K562 treated with DMSO at 1 percent for 48 hours (cell line): Measurements from ENCODE around the gene ZNF17. TPM values are rescaled to one million over a fixed set of nuclear protein-coding genes. Genes with fewer than 3 reads are reported as not detected.

ENCODE experiments used
- total RNA-seq: library from RNA; unstranded; fragments of 300-600 nt; gene quantifications from 2 replicates; pipeline ENCODE4 v1.2.3, GENCODE V29; 2022; ENCODE audit warnings: low replicate concordance; ENCODE audit errors: extremely low read depth

The ZNF17 gene
- total RNA-seq = not detected in 2 replicates

GRCh38 chr19:57410877-57411671 is at the start of gene ZNF17:
Gene ZNF17, plus strand, starts transcription at chr19:57411161. Its CDS starts 2,455 bp downstream, at chr19:57413616.

DNA sequence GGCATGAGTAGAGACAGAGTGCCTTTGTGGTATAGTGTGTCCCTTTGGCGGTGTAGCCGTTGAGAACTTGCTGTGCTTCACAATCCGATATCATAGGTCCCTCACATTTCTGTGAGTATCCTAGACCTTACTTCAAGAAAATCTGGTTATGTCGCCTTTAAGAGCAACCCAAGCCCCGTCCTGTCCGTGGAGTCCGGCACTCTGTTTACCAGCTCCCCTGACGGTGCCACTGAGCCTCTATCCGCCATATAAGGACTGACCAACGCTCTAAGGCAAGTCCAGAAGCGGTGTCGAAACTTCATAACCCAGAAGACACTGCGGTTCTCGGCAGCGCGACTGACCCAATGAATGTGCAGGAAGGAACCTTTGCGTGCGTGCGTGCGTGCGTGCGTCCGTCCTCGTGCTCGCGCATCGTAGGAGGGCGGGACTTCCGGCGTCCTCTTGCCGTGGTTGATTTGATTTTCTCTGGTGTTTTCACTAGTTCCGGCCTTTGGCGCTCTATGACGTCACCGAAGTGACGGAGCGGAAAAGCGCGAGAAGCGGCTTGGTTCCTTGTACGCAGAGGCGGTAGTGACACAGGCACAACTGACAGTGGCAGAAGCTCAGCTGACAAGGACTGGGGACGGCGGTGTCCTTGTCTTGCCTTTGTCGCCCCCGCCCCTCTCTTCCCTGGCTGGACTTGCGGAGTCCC is 47.8 kb upstream of the ZNF17 start, which contains the start of the genes TRAPPC2B and ZNF547:
Gene TRAPPC2B (plus strand): TSS at position 555 of the 691 bp plus-strand sequence. CDS start 1,283 bp downstream, outside the sequence.
Gene ZNF547 (plus strand): TSS at position 555 of the 691 bp plus-strand sequence. CDS start 5,005 bp downstream, outside the sequence.

DNA sequence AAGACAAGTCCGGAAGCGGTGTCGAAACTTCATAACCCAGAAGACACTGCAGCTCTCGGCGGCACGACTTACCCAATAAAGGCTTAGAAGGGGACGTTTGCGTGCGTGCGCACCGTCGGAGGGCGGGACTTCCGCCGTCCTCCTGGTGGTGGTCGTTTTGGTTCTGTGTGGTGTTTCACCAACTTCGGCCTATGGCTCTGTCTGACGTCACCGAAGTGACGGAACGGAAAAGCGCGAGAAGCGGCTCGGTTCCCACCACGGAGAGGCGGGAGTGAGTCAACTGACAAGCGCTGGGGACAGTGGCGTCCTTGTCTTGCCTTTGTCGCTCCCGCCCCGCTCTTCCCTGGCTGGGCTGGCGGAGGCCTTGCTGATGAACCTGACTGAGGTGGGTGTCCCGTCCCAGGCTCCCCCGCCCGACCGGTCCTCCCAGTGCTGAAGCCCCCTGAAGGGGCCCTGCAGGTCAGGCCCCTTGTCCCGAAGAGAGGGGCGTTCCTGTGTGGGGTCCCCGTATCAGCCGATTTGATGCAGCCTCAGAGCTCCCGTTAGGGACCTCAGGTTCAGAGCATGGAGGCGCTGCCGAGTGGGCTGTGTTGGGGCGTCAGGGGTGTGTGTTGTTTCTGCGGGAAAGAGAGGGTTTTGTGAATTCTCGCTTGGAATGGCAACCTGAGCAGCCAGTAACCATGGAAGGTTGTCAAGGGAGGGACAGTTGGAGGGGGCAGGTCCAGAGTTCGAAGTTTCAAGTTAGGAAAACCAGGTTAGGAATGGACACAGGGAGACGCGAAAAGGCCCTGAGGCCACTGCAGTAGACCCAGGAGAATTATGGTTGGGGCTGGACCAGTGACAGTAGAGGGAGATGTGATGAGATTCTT is 21.0 kb upstream of the ZNF17 start, which contains the start of gene ZNF548:
Gene ZNF548 (plus strand): TSS at position 125 of the 869 bp plus-strand sequence. CDS start 246 bp downstream, at position 371.

DNA sequence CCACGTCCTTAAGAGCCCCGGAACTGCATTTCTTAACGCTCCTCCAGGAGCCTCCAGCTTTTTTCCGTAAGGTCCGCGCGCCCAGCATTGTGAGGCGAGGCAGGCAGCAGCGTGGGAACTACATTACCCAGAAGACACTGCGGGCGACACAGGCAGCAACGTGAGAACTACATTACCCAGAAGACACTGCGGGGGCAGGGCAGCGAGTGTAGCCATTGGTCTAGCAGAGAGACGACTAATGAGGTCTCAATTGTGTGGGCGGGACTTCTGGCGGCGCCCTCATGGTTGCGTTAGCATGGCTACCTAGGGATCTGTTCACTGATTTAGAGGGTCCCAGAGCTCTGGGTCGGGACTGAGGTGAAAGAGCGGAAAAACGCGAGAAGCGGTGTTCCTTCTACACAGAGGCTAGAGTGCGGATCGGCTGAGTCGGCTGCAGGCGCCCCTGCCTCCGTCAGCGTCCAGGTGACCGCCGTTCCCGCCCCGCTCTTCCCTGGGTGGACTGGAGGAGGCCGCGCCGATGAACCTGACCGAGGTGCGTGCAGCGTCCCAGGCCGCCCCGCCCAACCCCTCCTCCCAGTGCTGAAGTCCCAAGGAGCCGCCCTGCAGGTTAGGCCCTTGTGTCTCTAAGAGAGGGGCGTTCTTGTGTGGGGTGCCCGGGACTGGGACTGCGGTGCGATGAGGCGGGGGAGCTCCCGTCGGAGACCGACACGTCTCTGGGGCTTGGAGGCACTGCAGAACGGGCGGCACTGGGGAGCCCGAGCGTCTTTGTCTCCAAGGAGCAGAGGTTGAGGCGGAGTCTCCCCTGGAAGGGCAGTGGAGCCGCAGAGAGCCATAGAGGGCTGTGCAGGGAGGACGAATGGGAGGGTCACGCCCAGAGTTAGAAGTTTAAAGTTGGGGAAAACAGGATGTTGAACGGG is 24.4 kb downstream of the ZNF17 start, which contains the start of gene ZNF749:
Gene ZNF749 (plus strand): TSS at position 264 of the 917 bp plus-strand sequence. CDS start 254 bp downstream, at position 518.

Other genes with a start within 250 kb of the ZNF17 start
- gene DUXA, start 243.7 kb upstream of the ZNF17 start, total RNA-seq = not detected in 2 replicates
- not detected in 2 replicates for gene ZNF264, start 219.7 kb upstream of the ZNF17 start, total RNA-seq
- not detected in 2 replicates for gene AURKC, start 180.1 kb upstream of the ZNF17 start, total RNA-seq
- gene ZNF805, start 170.5 kb upstream of the ZNF17 start, total RNA-seq = not detected in 2 replicates
- gene ZNF460, start 130.7 kb upstream of the ZNF17 start, total RNA-seq = not detected in 2 replicates
- not detected in 2 replicates for gene ZNF543, start 90.7 kb upstream of the ZNF17 start, total RNA-seq
- gene ZNF304, start 59.9 kb upstream of the ZNF17 start, total RNA-seq = not detected in 2 replicates
- not detected in 2 replicates for gene TRAPPC2B, start 47.6 kb upstream of the ZNF17 start, total RNA-seq
- gene ZNF547, start 47.6 kb upstream of the ZNF17 start, total RNA-seq = not detected in 2 replicates
- gene ZNF548, start 21.3 kb upstream of the ZNF17 start, total RNA-seq = not detected in 2 replicates
- gene ZNF749, start 24.2 kb downstream of the ZNF17 start, total RNA-seq = not detected in 2 replicates
- gene VN1R1, start 46.0 kb downstream of the ZNF17 start, total RNA-seq = not detected in 2 replicates
- gene ZNF772, start 66.4 kb downstream of the ZNF17 start, total RNA-seq = not detected in 2 replicates
- not detected in 2 replicates for gene ZNF419, start 76.6 kb downstream of the ZNF17 start, total RNA-seq
- not detected in 2 replicates for gene ZNF773, start 88.8 kb downstream of the ZNF17 start, total RNA-seq
- gene ZNF549, start 116.2 kb downstream of the ZNF17 start, total RNA-seq = not detected in 2 replicates
- not detected in 2 replicates for gene ZNF550, start 148.7 kb downstream of the ZNF17 start, total RNA-seq
- not detected in 2 replicates for gene ZNF416, start 167.8 kb downstream of the ZNF17 start, total RNA-seq
- gene ZIK1, start 173.0 kb downstream of the ZNF17 start, total RNA-seq = not detected in 2 replicates
- gene ZNF530, start 188.7 kb downstream of the ZNF17 start, total RNA-seq = not detected in 2 replicates
- gene ZNF134, start 203.1 kb downstream of the ZNF17 start, total RNA-seq = not detected in 2 replicates
- gene ZNF211, start 222.0 kb downstream of the ZNF17 start, total RNA-seq = not detected in 2 replicates